Fibroblast of lung (primary cell): ENCODE data around the gene CD79B. TPM values are rescaled to one million over a fixed set of nuclear protein-coding genes. Genes with fewer than 3 reads are reported as not detected.
"Not testable (repeated sequence)": the region's sequence is repeated elsewhere in the genome, so short reads cannot be mapped to it uniquely, and the experiment has no call there.

ENCODE experiments used
- DNase-seq, 2 donors: peaks; one replicate each; pipeline versions ENCODE4 v3.0.0 to v3.0.0-alpha.2; 2010; ENCODE audit warnings: low read depth in 2 of 2
- H2AFZ ChIP-seq: 2 replicates; pipeline ENCODE4 v1.5.1; 2012; ENCODE audit warnings: low read length, control low read depth, inconsistent platforms
- H3K27ac ChIP-seq: 2 replicates; pipeline ENCODE4 v1.5.1; 2011; ENCODE audit warnings: low read length, control low read depth; ENCODE audit not compliant: insufficient read depth
- H3K27me3 ChIP-seq: 2 replicates; pipeline ENCODE4 v1.5.1; 2011; ENCODE audit warnings: mild to moderate bottlenecking, low read length; ENCODE audit not compliant: control insufficient read depth, insufficient read depth
- H3K36me3 ChIP-seq: 2 replicates; pipeline ENCODE4 v1.5.1; 2011; ENCODE audit warnings: low read length; ENCODE audit not compliant: control insufficient read depth, insufficient read depth
- H3K4me1 ChIP-seq: 2 replicates; pipeline ENCODE4 v1.5.1; 2011; ENCODE audit warnings: low read length; ENCODE audit not compliant: control insufficient read depth, insufficient read depth; ENCODE audit errors: extremely low read depth
- H3K4me2 ChIP-seq: 2 replicates; pipeline ENCODE4 v1.5.1; 2011; ENCODE audit warnings: low read length, control low read depth; ENCODE audit not compliant: insufficient read depth; ENCODE audit errors: extremely low read depth
- H3K4me3 ChIP-seq, 4 experiments: fragments of 200-600 bp in 1 of 4; sonication (generic) in 1 of 4; replicated peaks in 1 of 4; 2 replicates each; pipeline ENCODE4 v1.5.1; 2011 to 2016; ENCODE audit warnings: low read length in 4 of 4, low read depth in 3 of 4, mild to moderate bottlenecking in 3 of 4, control low read depth in 2 of 4, inconsistent platforms in 1 of 4, mixed read lengths in 1 of 4; ENCODE audit not compliant: insufficient read depth in 1 of 4; ENCODE audit errors: control extremely low read depth in 1 of 4
- H3K79me2 ChIP-seq: 2 replicates; pipeline ENCODE4 v1.5.1; 2012; ENCODE audit warnings: mild to moderate bottlenecking, low read length, inconsistent platforms; ENCODE audit not compliant: control insufficient read depth, insufficient read depth
- H3K9ac ChIP-seq: 2 replicates; pipeline ENCODE4 v1.5.1; 2011; ENCODE audit warnings: mild to moderate bottlenecking, low read length, control low read depth; ENCODE audit not compliant: insufficient read depth
- H3K9me3 ChIP-seq: 2 replicates; pipeline ENCODE4 v1.5.1; 2012; ENCODE audit warnings: low read depth, low read length; ENCODE audit not compliant: control insufficient read depth, insufficient read depth
- H4K20me1 ChIP-seq: 2 replicates; pipeline ENCODE4 v1.5.1; 2011; ENCODE audit warnings: low read length; ENCODE audit not compliant: control insufficient read depth, insufficient read depth; ENCODE audit errors: extremely low read depth
- EZH2 ChIP-seq: IDR thresholded peaks from 2 replicates; pipeline ENCODE4 v1.5.1; 2012; ENCODE audit warnings: low read length, control low read depth, mild to moderate bottlenecking; ENCODE audit errors: missing control alignments
- polyA plus RNA-seq, 2 donors: library from polyadenylated mRNA; depleted of rRNA in 1 of 2; stranded (reverse) in 1 of 2; unstranded in 1 of 2; fragments of >200 nt; gene quantifications; 2 replicates each; pipeline ENCODE4 v1.2.1, GENCODE V29; 2011 to 2012; ENCODE audit warnings: missing spikeins in 1 of 2
- total RNA-seq: library from RNA; depleted of rRNA; stranded (reverse); fragments of >200 nt; gene quantifications from 2 replicates; pipeline ENCODE4 v1.2.1, GENCODE V29; 2014
- TF ChIP-seq, protein P1 (sequence below), 2 donors: IDR thresholded peaks in 1 of 2; conservative IDR thresholded peaks in 1 of 2; 1 replicate in 1 of 2; 2 replicates in 1 of 2; pipeline ENCODE4 v1.5.1; 2011 to 2012; ENCODE audit warnings: low read length in 2 of 2, control low read depth in 1 of 2, inconsistent platforms in 1 of 2, low read depth in 1 of 2, mild to moderate bottlenecking in 1 of 2

CD79B gene
- total and polyA plus RNA-seq, 2 donors (not counting 1 experiment from before 2014, with no cell fraction given), result 0.17 to 0.72 TPM

GRCh38 chr17:63917646-63918045 lies 14.5 kb downstream of the CD79B start:
- no peak overlapping the region for H3K4me3 ChIP-seq
- no peak overlapping the region for H3K27ac ChIP-seq
- no peak overlapping the region for H2AFZ ChIP-seq
- no peak overlapping the region for H3K4me2 ChIP-seq
- H3K36me3 ChIP-seq, result no peaks in the 10 kb centered on the region
- H3K4me1 ChIP-seq, result no peaks in the 10 kb centered on the region
- no peaks in the 10 kb centered on the region for H3K9me3 ChIP-seq
- H3K79me2 ChIP-seq, result no peaks in the 10 kb centered on the region
- DNase-seq, result no peak
- no peaks in the 10 kb centered on the region for H4K20me1 ChIP-seq
- no peak for TF ChIP-seq EZH2
- peaks cover 6% of the 10 kb centered on the region for H3K27me3 ChIP-seq
- no peak overlapping the region for H3K9ac ChIP-seq

- not testable (repeated sequence) for H3K4me3 ChIP-seq, DNase-seq
Observed at GRCh38 chr17:63917206-63917605, 14.9 kb downstream of the CD79B start.

GRCh38 chr17:63916566-63917185 lies 15.5 kb downstream of the CD79B start:
- DNase-seq, result no peak
- Histone ChIP-seq H3K4me1 (no peaks in the 10 kb centered on the region), H3K9me3 (no peaks in the 10 kb centered on the region), H4K20me1 (no peaks in the 10 kb centered on the region), H3K9ac (no peak overlapping the region), H3K79me2 (no peaks in the 10 kb centered on the region), H3K36me3 (no peaks in the 10 kb centered on the region), H3K27me3 (peaks cover 6% of the 10 kb centered on the region), H3K4me2 (no peak overlapping the region), H2AFZ (no peak overlapping the region), H3K27ac (no peak overlapping the region), H3K4me3 (no peak overlapping the region)
- TF ChIP-seq, protein P1, sequence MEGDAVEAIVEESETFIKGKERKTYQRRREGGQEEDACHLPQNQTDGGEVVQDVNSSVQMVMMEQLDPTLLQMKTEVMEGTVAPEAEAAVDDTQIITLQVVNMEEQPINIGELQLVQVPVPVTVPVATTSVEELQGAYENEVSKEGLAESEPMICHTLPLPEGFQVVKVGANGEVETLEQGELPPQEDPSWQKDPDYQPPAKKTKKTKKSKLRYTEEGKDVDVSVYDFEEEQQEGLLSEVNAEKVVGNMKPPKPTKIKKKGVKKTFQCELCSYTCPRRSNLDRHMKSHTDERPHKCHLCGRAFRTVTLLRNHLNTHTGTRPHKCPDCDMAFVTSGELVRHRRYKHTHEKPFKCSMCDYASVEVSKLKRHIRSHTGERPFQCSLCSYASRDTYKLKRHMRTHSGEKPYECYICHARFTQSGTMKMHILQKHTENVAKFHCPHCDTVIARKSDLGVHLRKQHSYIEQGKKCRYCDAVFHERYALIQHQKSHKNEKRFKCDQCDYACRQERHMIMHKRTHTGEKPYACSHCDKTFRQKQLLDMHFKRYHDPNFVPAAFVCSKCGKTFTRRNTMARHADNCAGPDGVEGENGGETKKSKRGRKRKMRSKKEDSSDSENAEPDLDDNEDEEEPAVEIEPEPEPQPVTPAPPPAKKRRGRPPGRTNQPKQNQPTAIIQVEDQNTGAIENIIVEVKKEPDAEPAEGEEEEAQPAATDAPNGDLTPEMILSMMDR (conservative IDR thresholded peaks at IDR 0.05 in 1 of 2, IDR thresholded peaks at IDR 0.05 in 1 of 2; ENCODE audit: low read depth in 1 of 2, low read length in 2 of 2), result no peak
- no peak for TF ChIP-seq EZH2

More at GRCh38 chr17:63917206-63917605, 14.9 kb downstream of the CD79B start:
- not testable (repeated sequence) for H3K9me3 ChIP-seq, H3K27ac ChIP-seq, H3K36me3 ChIP-seq, H2AFZ ChIP-seq, H3K4me1 ChIP-seq, H3K27me3 ChIP-seq, H3K79me2 ChIP-seq, H3K4me2 ChIP-seq, H4K20me1 ChIP-seq, H3K9ac ChIP-seq

DNA sequence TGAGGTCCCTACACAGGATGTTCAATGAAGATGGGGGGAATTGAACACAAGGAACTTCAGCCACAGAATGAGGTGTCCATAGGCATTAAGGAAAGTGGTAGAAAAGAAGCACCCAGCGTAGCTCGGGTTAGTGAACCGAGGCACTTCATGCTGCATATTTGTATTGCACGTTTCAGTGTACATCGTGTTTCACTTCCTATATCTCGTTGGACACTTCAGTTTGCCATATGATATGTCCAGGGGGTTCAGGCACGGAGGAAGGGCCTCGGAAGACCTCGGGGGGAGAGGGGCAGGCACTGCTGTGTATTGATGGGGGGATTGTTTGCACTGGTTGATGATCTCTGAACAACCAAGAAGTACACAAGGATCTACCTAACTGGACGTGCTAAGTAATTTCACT lies 16.4 kb downstream of the CD79B start:
- DNase-seq, H3K4me3 ChIP-seq, H4K20me1 ChIP-seq, H3K79me2 ChIP-seq, H3K9ac ChIP-seq, H3K27ac ChIP-seq, H3K36me3 ChIP-seq, H3K27me3 ChIP-seq, H3K4me2 ChIP-seq, H3K4me1 ChIP-seq, H3K9me3 ChIP-seq, H2AFZ ChIP-seq: not testable (repeated sequence)
